GM23248 (cell line): ENCODE data around the gene FNDC3B.

Experiments
- EZH2 ChIP-seq: fragments of 200-600 bp; sonication (generic); IDR thresholded peaks from 2 replicates; pipeline ENCODE4 v1.6.1; 2018; ENCODE audit warnings: antibody characterized with exemption, mild to moderate bottlenecking; ENCODE audit not compliant: insufficient read depth, poor library complexity, severe bottlenecking
- EZH2phosphoT487 ChIP-seq: fragments of 200-600 bp; sonication (generic); IDR thresholded peaks from 2 replicates; pipeline ENCODE4 v1.6.1; 2018; ENCODE audit warnings: antibody characterized with exemption, moderate library complexity, mild to moderate bottlenecking, low read depth; ENCODE audit not compliant: insufficient read depth

DNA sequence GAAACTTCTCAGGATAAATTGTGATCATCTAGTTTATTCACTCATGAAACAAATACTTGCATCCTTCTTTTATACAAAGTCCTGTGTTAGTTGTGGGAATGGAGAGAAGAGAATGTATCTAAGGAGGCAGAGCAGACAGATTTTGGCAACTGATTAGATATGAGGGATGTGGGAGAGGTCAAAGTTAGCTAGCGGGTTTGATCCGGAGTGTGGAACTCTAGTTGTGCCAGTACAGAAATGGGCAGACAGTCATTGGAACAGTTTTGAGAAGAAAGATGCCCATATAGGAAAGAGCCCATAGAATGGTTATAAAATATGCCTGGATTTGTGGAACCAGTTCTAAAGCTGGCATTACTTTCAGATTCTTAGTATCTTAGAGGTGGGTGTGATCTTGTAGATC lies 141.1 kb downstream of the FNDC3B start:
- TF ChIP-seq EZH2 (no peak), EZH2phosphoT487 (no peak)
